Stimulated activated CD8-positive, alpha-beta memory T cell treated with anti-CD3 and anti-CD28 coated beads, Interleukin-12 subunit alpha, Interleukin-12 subunit beta, amount 100 ng/mL, for 1 hour (primary cell): ENCODE results near the gene SPATS2.

Experiments used
- DNase-seq: peaks from one replicate; pipeline ENCODE4 v3.0.0-alpha.2; 2020; ENCODE audit warnings: low read depth

Gene SPATS2

DNA sequence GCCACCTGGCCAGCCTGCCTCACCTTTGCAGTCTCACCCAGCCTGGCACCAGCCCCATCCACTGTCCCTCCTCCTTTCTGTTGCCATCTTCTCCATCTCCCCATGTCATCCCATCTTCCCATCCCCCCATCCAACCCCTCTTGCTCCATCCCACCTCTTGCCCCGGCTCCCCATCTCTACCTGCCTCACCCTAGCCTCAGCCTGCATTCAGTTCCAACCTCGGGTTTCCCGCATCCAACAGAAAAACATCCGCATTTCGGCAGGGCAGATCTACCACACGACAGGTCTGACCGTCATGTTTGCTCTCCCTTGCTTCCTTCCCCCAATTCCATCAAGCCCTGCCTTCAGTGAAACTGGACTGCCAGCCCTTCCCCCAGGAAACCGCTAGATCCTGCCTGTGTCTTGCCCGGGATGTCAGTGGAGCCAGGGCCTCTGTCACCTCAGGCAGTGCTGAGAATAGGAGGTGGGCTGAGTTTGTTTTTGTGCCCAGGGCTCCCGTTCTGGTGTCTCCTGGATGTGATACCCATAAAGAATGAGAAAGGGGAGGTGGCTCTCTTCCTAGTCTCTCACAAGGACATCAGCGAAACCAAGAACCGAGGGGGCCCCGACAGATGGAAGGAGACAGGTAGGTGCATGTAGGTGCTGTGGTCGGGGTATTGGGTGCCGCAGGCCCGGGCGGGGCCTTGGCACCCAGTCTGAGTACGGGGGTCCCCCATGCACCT lies 174.0 kb downstream of the SPATS2 start:
- DNase-seq, result no peak

DNA sequence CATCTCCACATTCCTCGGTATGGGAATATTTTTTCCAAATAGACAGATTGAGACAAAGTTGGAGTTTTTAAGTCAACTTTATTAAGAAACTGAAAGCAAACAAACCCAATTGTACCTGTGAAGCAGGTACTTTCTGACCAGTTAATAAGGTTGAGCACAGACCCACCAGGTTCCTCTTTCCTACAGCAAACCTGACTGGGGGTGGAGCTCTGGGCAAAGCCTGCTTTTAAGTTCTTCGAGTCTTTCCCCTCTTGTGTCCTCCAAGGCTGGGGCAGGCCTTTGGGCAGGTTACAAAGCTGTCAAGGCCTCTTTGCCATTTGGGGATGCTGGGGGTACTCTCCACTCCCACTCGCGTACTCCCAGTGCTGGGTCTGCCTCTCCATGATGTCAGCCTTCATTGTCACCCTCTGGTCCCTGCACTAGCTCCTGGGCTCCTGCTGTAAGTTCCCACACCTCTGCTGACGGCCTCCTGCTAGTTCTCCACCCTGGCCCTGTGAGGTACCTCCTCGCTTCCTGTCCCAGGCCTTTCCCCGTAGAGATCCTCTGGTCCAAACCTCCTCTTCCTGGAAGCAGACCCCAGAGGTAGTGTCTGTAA lies 174.7 kb downstream of the SPATS2 start:
- DNase-seq, result no peak

DNA sequence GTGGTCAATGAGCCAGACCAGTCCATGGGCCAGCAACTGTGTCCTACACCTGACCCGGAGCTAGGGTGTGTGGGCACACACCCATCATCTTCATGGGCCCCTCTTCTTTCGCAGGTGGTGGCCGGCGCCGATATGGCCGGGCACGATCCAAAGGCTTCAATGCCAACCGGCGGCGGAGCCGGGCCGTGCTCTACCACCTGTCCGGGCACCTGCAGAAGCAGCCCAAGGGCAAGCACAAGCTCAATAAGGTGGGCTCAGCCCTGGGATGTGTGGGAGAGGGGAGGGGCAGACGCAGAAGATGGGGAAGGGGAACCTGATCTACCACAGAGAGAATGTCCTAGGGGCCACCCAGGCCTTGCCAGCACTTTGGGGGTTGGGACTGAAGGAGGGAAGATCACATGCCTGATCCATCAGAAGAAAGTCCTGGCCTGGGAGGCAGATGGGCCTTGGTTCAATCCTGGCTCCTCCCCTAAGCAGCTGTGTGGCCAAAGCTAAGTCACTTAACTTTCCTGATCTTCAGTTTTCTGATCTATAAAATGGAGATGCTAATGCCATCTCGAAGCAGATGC lies 175.4 kb downstream of the SPATS2 start:
- DNase-seq, result no peak

DNA sequence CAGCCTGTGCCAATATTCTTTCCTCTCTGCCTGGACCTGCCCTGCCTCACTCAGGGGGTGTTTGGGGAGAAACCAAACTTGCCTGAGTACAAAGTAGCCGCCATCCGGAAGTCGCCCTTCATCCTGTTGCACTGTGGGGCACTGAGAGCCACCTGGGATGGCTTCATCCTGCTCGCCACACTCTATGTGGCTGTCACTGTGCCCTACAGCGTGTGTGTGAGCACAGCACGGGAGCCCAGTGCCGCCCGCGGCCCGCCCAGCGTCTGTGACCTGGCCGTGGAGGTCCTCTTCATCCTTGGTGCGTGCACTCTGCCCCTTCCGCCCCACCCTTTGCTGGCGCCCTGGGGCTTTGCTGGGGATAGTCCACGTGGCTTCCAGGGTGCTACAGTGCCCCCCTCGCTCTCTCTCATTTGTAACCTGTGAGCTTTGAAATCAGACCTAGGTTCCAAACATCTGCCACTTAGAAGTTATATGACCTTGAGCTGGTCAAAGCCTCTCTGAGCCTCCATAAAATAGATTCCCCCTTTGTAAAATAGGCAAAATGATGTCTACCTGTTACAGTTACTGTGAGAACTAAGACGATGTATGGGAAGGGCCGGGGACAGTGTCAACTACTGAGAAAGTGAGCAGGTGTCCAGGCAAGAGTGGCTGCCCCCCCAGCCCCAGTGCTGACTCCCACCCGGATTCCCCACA lies 176.1 kb downstream of the SPATS2 start:
- no peak for DNase-seq

DNA sequence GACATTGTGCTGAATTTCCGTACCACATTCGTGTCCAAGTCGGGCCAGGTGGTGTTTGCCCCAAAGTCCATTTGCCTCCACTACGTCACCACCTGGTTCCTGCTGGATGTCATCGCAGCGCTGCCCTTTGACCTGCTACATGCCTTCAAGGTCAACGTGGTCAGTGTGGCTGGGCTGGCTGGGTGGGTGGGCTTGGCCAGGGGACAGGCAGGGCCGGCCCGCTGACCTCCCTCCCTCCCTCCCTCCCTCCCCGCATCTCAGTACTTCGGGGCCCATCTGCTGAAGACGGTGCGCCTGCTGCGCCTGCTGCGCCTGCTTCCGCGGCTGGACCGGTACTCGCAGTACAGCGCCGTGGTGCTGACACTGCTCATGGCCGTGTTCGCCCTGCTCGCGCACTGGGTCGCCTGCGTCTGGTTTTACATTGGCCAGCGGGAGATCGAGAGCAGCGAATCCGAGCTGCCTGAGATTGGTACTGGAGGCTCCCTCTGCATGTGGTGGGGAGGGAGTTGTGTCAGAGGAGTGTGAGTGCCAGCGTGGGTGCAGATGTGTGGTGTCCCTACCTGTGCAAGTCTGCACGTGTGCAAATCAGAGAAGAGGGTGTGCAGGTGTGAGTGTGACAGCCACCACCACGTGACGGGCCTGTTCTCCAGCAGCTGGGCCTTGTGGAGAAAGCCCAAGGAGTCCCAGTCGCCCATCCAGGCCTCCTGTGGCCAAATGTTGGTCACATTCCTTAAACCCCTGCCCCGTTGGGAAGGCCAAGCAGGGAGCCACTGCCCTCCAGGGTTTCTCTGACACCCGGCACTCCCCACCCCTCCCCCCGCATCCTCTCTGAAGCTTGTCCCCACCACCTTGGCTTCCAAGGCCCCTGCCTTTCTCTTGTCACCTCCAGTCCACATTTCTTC lies 176.9 kb downstream of the SPATS2 start:
- no peak for DNase-seq

DNA sequence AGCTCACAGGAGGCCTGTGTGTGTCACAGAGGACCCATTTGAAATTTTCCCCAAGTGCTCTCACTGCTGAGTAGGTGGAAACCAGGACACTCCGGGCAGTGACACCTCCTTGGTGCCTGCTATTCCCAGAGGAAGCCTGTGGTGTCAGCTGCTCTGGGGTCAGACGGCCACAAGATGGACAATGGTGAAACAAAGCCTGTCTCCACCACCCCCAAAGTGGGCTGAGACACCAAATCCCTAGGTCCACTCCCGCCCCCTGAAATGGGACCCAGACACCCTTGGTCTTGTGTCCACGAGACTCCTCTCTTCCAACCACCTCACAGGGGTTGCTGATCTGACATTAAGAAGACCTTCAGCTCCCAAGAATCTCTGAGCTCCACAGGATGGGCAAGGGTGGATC lies 178.6 kb downstream of the SPATS2 start:
- DNase-seq, result no peak

DNA sequence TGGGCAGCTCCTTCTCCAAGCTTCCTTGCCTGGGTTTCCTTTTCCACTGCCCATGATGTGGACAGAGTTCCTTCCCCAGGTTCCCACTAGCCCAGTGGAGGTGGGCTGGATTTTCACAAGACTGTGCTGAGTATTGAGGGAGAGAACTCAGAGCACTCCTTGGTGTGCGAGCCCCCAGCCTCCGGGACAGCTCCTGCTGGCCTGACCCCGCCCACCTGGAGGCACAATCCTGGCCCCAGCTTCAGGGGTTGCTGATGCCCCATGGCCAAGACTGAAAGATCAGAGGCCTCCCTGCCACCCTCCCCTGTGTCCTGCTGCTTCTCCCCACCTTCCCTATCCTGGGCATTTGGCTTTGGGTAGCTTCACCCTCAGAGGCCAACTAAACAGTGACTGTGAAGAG lies 179.2 kb downstream of the SPATS2 start:
- no peak for DNase-seq

DNA sequence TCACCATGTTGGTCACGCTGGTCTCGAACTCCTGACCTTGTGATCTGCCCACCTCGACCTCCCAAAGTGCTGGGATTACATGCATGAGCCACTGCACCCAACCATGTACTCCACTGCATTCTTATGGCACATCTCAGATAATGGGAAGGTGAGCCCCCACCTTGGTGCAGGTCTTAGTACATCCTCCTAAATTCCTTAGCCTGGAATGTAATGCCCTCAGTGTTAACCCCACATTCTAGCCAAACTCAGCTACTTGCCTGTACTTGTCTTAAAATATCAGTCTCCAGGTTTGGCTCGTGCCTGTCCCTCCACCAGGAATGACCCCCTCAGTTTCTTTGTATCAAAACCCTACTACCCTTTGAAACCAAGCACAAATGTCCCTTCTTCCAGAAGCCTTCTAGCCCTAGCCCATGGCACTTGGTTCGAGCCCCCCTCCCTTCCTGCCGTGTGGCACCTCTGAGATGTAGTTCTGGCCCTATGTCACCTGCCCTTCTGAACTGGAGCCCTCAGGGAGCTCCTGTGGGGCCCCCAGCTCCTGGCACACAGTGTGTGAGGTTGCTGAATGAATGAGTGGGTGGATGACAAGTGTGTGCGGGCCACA lies 179.9 kb downstream of the SPATS2 start:
- no peak for DNase-seq

DNA sequence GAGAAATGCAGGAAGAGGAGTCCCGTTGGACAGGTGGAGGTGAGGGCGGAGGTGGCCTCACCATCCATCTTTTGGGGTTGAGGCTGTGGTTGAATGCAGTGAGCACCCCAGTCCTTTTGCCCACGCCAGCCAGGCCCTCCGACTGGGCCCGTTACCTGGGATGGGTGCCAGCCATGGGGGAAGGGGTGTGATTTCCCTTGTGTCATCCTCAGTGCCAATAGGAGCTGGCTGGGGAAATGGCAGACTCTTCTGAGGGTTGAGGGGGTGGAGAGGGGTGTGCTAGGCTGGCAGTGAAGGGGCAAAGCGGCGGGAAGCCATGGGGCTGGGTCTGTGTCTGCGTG lies 181.2 kb downstream of the SPATS2 start:
- no peak for DNase-seq

DNA sequence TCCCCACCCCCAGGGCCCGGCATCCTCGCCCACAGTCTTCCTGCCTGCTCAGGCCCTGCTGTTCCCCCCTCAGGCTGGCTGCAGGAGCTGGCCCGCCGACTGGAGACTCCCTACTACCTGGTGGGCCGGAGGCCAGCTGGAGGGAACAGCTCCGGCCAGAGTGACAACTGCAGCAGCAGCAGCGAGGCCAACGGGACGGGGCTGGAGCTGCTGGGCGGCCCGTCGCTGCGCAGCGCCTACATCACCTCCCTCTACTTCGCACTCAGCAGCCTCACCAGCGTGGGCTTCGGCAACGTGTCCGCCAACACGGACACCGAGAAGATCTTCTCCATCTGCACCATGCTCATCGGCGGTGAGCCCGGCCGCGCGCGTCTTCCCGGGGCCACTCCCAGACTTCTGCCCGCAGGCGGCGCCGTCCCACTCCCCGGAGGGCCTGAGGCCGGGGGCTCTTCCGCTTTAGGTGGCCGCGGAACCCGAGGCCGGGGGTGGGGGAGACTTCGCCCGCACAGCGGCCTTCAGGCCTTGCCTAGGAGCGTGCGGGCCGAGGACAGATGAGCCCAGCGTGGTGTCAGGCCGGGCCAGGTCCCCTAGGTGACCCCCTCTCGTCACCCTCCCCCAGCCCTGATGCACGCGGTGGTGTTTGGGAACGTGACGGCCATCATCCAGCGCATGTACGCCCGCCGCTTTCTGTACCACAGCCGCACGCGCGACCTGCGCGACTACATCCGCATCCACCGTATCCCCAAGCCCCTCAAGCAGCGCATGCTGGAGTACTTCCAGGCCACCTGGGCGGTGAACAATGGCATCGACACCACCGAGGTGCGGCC lies 181.8 kb downstream of the SPATS2 start:
- no peak for DNase-seq

DNA sequence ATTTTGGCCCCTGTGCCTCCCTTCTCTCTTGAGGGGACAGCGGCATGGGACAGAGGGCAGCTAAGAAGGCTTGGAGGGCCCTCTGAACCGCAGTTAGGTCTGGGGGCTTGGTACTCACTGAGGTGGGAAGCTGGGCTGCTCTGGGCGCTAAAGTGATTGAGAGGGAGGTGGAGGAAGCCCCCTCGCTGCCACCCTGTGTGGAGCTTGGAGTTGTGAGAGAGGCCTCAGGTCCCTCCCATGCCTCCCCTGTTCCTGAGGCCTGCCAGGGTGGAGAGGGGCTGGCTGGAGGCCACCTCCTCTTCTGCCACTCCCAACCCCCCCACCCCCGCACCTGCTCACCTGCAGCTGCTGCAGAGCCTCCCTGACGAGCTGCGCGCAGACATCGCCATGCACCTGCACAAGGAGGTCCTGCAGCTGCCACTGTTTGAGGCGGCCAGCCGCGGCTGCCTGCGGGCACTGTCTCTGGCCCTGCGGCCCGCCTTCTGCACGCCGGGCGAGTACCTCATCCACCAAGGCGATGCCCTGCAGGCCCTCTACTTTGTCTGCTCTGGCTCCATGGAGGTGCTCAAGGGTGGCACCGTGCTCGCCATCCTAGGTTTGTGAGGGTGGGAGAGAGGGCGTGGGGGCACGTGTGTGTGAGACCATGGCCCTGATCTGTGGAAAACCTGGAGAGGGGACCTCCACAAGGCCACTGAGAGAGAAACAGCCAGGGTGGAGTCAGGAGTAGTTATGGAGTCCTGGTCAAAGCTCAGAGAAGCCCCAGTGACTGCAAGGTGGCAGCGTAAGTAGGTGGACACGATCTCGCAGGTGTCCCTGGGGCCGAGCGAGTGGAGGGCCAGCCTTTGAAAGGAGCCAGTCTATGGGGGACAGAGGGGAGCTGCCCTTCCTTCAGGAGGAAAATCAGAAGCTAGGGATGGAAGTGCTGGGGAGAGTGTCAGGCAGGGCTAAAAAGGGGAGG lies 182.8 kb downstream of the SPATS2 start:
- no peak for DNase-seq

DNA sequence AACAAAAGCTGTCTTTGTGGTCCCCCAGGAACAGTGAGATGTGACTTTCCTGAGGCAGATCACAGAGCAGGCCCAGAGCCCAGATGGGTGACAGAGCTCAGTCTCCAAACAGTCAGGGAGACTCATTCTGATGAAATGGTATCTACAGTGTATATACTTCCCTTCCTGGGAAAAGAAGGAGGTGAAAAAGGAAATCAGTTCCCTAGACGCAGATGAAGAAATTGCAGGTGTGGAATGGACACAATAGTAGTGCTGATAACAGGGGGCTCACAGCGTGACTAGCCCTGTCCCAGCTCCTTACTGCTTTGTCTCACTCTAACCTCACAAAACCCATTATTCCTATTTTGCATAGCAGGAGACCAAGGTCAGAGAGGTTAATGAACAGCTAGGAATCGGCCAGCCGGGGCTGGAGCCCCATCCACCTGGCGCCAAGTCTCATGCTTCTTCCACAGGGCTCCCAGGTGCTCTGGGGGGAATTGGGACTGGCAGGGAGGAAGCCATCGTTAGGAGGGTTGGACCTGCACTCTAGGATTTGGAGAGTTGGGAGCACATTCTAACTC lies 183.5 kb downstream of the SPATS2 start:
- DNase-seq, result no peak

DNA sequence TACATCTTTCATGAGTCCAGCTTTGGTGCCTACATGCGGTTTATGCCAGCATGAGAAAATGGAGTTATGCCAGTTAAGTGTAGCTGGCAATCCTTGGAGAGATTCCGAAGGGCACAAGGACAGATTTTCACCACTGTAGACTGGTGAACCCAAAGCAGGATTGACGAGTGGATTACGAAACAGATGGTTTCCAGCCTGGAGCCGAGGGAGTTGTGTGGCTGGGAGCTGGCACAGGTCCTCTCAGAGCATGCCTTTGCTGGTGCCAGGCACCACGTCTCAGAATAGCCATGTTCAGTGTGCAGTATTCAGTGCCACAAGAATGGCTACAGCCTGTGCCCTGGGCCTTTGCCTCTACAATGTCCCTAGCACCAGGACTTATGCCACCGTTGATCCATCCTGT lies 184.8 kb downstream of the SPATS2 start:
- DNase-seq, result no peak

DNA sequence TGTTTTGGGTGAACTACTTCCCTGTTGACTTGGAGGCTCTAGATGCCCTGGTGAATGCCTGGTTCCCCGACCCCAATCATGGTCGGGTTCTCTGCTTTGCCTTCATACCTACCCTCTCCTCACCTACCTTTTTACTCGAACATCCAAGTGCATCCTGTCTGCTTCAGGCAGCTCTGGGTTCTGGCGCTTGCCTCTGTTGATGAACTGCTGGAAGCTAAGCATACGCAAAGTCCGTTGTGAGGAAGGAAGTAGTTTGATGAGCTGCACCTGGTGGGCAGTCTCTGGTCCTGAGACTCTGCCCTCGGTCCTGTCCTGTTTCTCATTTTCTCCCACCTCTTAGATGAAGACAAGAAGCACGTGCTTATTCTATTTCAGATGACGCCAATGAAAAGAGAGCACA lies 185.2 kb downstream of the SPATS2 start:
- DNase-seq, result no peak

DNA sequence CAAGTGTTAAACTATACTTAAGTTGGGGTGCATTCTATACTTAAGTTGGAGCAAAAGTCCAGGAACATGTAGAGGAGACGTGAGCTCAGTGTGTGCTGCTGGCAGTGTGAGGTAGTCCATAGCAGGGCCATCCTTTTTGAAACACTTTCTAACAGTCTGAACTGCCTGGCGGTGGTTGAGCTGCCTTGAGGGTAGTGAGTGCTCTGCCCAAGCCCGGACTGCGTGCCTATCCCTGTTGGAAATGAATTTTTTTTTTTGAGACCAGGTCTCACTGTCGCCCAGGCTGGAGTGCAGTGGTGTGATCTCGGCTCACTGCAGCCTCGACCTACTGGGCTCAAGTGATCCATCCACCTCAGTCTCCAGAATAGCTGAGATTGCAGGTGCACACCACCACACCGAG lies 185.6 kb downstream of the SPATS2 start:
- DNase-seq, result no peak

DNA sequence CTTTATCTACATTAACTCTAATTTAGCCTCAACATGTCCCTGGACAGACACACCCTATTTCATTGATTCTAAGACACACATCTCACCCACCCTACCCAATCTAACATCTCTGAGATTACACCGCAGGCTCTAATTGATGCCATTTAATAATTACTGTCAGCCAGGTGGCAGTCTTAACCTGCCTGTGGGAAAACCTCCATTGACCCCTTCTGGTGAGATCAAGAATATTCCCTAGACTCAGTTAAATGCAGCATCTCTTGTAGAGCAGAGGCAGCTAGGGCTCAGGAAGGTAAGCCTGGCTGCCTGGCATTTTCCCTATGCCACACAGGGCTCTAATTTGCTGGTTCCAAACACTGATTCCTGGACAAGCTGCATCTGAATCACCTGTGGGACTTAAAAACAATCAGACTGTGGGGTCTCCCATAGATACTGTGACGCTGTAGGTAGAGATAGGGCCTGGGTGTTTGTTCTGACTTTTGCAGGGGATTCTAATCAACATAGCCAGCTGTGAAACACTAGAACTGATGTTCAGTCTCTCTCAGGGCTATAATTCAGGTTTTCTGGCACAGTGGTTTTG lies 186.3 kb downstream of the SPATS2 start:
- DNase-seq, result no peak

DNA sequence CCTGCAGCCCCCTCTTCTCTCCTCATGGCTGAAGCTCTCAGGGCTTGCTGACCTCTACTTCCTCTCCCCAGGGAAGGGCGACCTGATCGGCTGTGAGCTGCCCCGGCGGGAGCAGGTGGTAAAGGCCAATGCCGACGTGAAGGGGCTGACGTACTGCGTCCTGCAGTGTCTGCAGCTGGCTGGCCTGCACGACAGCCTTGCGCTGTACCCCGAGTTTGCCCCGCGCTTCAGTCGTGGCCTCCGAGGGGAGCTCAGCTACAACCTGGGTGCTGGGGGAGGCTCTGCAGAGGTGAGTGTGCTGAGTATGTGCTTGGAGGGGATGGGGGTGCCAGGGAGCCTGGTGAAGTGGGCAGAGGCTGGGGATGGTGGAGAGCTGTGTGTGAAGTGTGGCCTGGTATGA lies 187.0 kb downstream of the SPATS2 start:
- no peak for DNase-seq

DNA sequence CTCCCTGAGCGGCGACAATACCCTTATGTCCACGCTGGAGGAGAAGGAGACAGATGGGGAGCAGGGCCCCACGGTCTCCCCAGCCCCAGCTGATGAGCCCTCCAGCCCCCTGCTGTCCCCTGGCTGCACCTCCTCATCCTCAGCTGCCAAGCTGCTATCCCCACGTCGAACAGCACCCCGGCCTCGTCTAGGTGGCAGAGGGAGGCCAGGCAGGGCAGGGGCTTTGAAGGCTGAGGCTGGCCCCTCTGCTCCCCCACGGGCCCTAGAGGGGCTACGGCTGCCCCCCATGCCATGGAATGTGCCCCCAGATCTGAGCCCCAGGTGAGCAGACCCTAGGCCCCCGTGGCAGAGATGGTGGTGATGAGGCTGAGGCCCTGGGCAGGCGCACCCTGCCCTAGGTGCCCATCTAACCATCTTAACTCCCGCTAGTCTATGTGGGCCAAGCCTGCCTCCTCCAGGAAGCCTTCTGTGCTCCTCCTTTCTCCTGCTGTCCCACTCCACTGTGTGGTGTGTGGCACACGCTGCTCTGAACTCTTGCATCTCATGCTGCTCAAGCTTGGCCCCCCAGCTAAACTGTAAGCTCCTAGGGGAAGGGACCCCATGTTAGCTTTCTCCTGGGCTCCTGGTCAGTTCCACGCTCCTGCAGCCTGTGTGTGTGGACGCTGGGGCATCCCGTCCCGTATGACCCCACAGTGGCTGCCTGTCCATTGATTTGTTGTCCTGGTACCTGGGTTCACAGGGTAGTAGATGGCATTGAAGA lies 188.5 kb downstream of the SPATS2 start:
- DNase-seq, result no peak
